C4-2B (cell line): Measurements from ENCODE around the gene WASHC2A.
"Not testable (repeated sequence)": the region's sequence is repeated elsewhere in the genome, so short reads cannot be mapped to it uniquely, and the experiment has no call there.

Source experiments
- CTCF ChIP-seq: fragments of 450-650 bp; conservative IDR thresholded peaks from 2 replicates; pipeline ENCODE4 v1.5.1; 2017; ENCODE audit warnings: mild to moderate bottlenecking
- ZFX ChIP-seq: fragments of 450-650 bp; IDR thresholded peaks from 2 replicates; pipeline ENCODE4 v1.6.1; 2017

DNA sequence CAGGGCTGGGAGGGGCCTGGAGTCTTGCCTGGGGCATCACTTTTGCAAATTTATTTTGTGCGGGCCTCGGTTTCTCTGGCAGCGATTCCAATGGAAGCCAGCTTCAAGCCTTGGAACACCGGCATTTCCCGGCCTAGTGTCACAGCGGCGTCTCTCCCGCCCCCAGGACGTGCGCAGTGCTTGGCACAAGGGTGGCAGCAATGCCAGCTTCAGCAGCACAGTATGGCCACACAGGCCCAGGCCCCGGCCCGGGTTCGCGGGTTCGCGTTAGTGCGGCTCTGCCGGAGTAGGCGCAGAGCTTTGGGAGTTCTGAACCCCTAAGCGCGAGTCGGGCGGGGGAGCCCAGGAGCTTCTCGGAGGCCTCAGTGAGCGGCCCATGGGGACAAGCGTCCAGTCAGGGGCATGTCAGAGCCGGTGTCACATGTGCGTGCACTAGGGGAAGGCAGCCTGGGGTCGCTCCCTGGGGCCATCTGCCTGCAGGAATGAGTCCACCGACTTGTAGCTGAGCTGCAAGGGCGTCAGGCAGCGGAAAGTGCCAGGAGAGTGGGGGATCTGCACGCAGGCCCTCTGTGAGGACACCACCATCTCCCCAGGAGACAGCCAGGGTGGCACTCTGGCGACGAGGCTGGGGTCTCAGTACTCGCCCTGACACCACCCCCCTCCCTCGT, 42.9 kb upstream of the WASHC2A start:
- TF ChIP-seq CTCF, ZFX: not testable (repeated sequence)
